H1 (cell line): ENCODE data around the gene DDX47. TPM values are rescaled to one million over a fixed set of nuclear protein-coding genes. Genes with fewer than 3 reads are reported as not detected.

Experiments
- CTCF ChIA-PET: fragments of 300-600 bp; sonication (Branson Sonifier 250); formaldehyde crosslinking; loops from one replicate; lab custom pipeline; 2021; ENCODE audit not compliant: partially characterized antibody; lab: Charles Lee
- POLR2A ChIA-PET: fragments of 300-600 bp; sonication (Branson Sonifier 250); formaldehyde crosslinking; loops from one replicate; lab custom pipeline; 2021; ENCODE audit warnings: inconsistent platforms; ENCODE audit not compliant: partially characterized antibody; lab: Charles Lee
- DNase-seq, 2 experiments: peaks; one replicate each; pipeline versions ENCODE4 v3.0.0 to v3.0.0-alpha.2; 2010 to 2022; ENCODE audit warnings: low spot score in 2 of 2, low read depth in 1 of 2, mixed read lengths in 1 of 2
- FAIRE-seq: peaks from 2 replicates; lab custom pipeline; 2011; peaks lifted over from hg19 to GRCh38; lab: Jason Lieb, UNC
- H2AFZ ChIP-seq: 2 replicates; pipeline ENCODE4 v1.8.1; 2012; ENCODE audit warnings: low read length, inconsistent platforms
- H2AK5ac ChIP-seq: 2 replicates; pipeline ENCODE4 v1.6.1; 2013; ENCODE audit warnings: low read depth, low read length
- H2BK120ac ChIP-seq: replicated peaks from 2 replicates; pipeline ENCODE3; 2013; ENCODE audit warnings: low read depth, low read length, inconsistent platforms
- H2BK12ac ChIP-seq: 2 replicates; pipeline ENCODE4 v1.6.1; 2013; ENCODE audit warnings: low read depth, low read length
- H2BK15ac ChIP-seq: 2 replicates; pipeline ENCODE4 v1.6.1; 2013; ENCODE audit warnings: low read length
- H2BK20ac ChIP-seq: 2 replicates; pipeline ENCODE4 v1.6.1; 2013; ENCODE audit warnings: low read length
- H2BK5ac ChIP-seq: 2 replicates; pipeline ENCODE4 v1.6.1; 2013; ENCODE audit warnings: low read depth, low read length
- H3K14ac ChIP-seq: 2 replicates; pipeline ENCODE4 v1.6.1; 2013; ENCODE audit warnings: inconsistent platforms; ENCODE audit not compliant: insufficient read length
- H3K18ac ChIP-seq: 2 replicates; pipeline ENCODE4 v1.6.1; 2013; ENCODE audit warnings: low read length; ENCODE audit errors: extremely low read depth
- H3K23ac ChIP-seq: 2 replicates; pipeline ENCODE4 v1.6.1; 2013; ENCODE audit warnings: inconsistent platforms; ENCODE audit not compliant: insufficient read length
- H3K23me2 ChIP-seq: 2 replicates; pipeline ENCODE4 v1.6.1; 2013; ENCODE audit warnings: low read depth, low read length
- H3K27ac ChIP-seq: 2 replicates; pipeline ENCODE4 v1.6.1; 2011; ENCODE audit warnings: low read depth, low read length, inconsistent platforms
- H3K27me3 ChIP-seq, 4 experiments: replicated peaks in 1 of 4; 1 replicate in 1 of 4; 2 replicates in 3 of 4; pipeline versions ENCODE4 v1.6.1 to v1.8.1; 2011 to 2013; ENCODE audit warnings: low read length in 3 of 4, mild to moderate bottlenecking in 3 of 4, inconsistent platforms in 2 of 4, mixed read lengths in 2 of 4, moderate library complexity in 1 of 4; ENCODE audit not compliant: control insufficient read depth in 3 of 4, insufficient read depth in 3 of 4; ENCODE audit errors: extremely low read depth in 1 of 4
- H3K36me3 ChIP-seq, 4 experiments: 2 replicates each; pipeline versions ENCODE4 v1.6.1 to v1.8.1; 2011 to 2013; ENCODE audit warnings: mild to moderate bottlenecking in 4 of 4, low read length in 3 of 4, moderate library complexity in 2 of 4, control low read depth in 1 of 4, inconsistent platforms in 1 of 4; ENCODE audit not compliant: insufficient read depth in 4 of 4, control insufficient read depth in 2 of 4
- H3K4ac ChIP-seq: replicated peaks from 2 replicates; pipeline ENCODE3; 2013; ENCODE audit warnings: low read length, low read depth, mixed read lengths, inconsistent platforms; ENCODE audit not compliant: insufficient read length
- H3K4me1 ChIP-seq, 4 experiments: replicated peaks in 1 of 4; 1 replicate in 1 of 4; 2 replicates in 3 of 4; pipeline versions ENCODE4 v1.6.1 to v1.8.1; 2011 to 2013; ENCODE audit warnings: low read length in 3 of 4, inconsistent platforms in 2 of 4, mixed read lengths in 1 of 4; ENCODE audit not compliant: insufficient read depth in 4 of 4, control insufficient read depth in 3 of 4
- H3K4me2 ChIP-seq, 2 experiments: 2 replicates each; pipeline versions ENCODE4 v1.6.1 to v1.8.1; 2011 to 2013; ENCODE audit warnings: low read depth in 2 of 2, low read length in 2 of 2, control low read depth in 1 of 2, inconsistent platforms in 1 of 2, mild to moderate bottlenecking in 1 of 2; ENCODE audit not compliant: insufficient read depth in 1 of 2
- H3K4me3 ChIP-seq, 4 experiments: fragments of 200-600, 300-600 bp in 1 of 4; sonication (generic), shearing (Covaris generic), sonication (Bioruptor Twin) in 1 of 4; 2 replicates each; pipeline versions ENCODE4 v1.5.1 to v1.8.1; 2011 to 2016; ENCODE audit warnings: low read length in 4 of 4, low read depth in 3 of 4, control low read depth in 2 of 4, inconsistent platforms in 2 of 4, mild to moderate bottlenecking in 2 of 4, mixed read lengths in 1 of 4, moderate library complexity in 1 of 4; ENCODE audit not compliant: insufficient read depth in 2 of 4; ENCODE audit errors: extremely low read depth in 1 of 4
- H3K56ac ChIP-seq: replicated peaks from 2 replicates; pipeline ENCODE3; 2013; ENCODE audit warnings: low read depth, mild to moderate bottlenecking, mixed read lengths, low read length, inconsistent platforms; ENCODE audit not compliant: insufficient read length
- H3K79me1 ChIP-seq: 2 replicates; pipeline ENCODE4 v1.6.1; 2013; ENCODE audit warnings: low read depth, low read length, control low read depth
- H3K79me2 ChIP-seq, 2 experiments: 2 replicates each; pipeline versions ENCODE4 v1.6.1 to v1.8.1; 2012 to 2013; ENCODE audit warnings: low read length in 2 of 2, mild to moderate bottlenecking in 2 of 2, inconsistent platforms in 1 of 2; ENCODE audit not compliant: insufficient read depth in 2 of 2, control insufficient read depth in 1 of 2
- H3K9ac ChIP-seq, 4 experiments: replicated peaks in 1 of 4; 1 replicate in 1 of 4; 2 replicates in 3 of 4; pipeline versions ENCODE4 v1.6.1 to v1.8.1; 2011 to 2013; ENCODE audit warnings: low read depth in 3 of 4, low read length in 3 of 4, control low read depth in 2 of 4, mild to moderate bottlenecking in 2 of 4, moderate library complexity in 2 of 4, inconsistent platforms in 1 of 4; ENCODE audit errors: extremely low read depth in 1 of 4
- H3K9me3 ChIP-seq, 2 experiments: 2 replicates each; pipeline versions ENCODE4 v1.6.1 to v1.8.1; 2012 to 2013; ENCODE audit warnings: mild to moderate bottlenecking in 2 of 2, moderate library complexity in 2 of 2, control low read depth in 1 of 2, inconsistent platforms in 1 of 2, low read depth in 1 of 2, low read length in 1 of 2, mixed read lengths in 1 of 2; ENCODE audit not compliant: insufficient read depth in 2 of 2
- H4K20me1 ChIP-seq, 2 experiments: replicated peaks in 1 of 2; 2 replicates each; pipeline versions ENCODE3 to v1.8.1; 2011 to 2013; ENCODE audit warnings: inconsistent platforms in 2 of 2, low read length in 2 of 2, mild to moderate bottlenecking in 1 of 2; ENCODE audit not compliant: insufficient read depth in 2 of 2, control insufficient read depth in 1 of 2
- H4K5ac ChIP-seq: 2 replicates; pipeline ENCODE4 v1.6.1; 2013; ENCODE audit warnings: low read length, low read depth, mixed read lengths, inconsistent platforms; ENCODE audit not compliant: insufficient read length
- H4K8ac ChIP-seq: 2 replicates; pipeline ENCODE4 v1.8.0; 2013; ENCODE audit warnings: mild to moderate bottlenecking, moderate library complexity, low read length, inconsistent platforms; ENCODE audit not compliant: insufficient read depth; ENCODE audit errors: extremely low read depth
- H4K91ac ChIP-seq: replicated peaks from 2 replicates; pipeline ENCODE3; 2013; ENCODE audit warnings: low read length, mixed read lengths, inconsistent platforms; ENCODE audit not compliant: insufficient read length
- CHD1 ChIP-seq: IDR thresholded peaks from 2 replicates; pipeline ENCODE4 v1.6.1; 2012; ENCODE audit warnings: low read depth, low read length, improper control_type of control experiment
- KDM1A ChIP-seq: fragments of 200-600, 300-600 bp; sonication (generic); IDR thresholded peaks from 2 replicates; pipeline ENCODE4 v1.7.1; 2016; ENCODE audit warnings: mild to moderate bottlenecking, low read length, borderline replicate concordance
- POLR2A ChIP-seq, 2 experiments: IDR thresholded peaks; 1 replicate in 1 of 2; 2 replicates in 1 of 2; pipeline ENCODE4 v1.6.1; 2011; ENCODE audit warnings: low read depth in 2 of 2, low read length in 2 of 2, mild to moderate bottlenecking in 2 of 2; ENCODE audit errors: control extremely low read depth in 1 of 2
- POLR2AphosphoS5 ChIP-seq: IDR thresholded peaks from 2 replicates; pipeline ENCODE4 v1.6.1; 2011; ENCODE audit warnings: low read depth, low read length
- SP1 ChIP-seq: IDR thresholded peaks from 2 replicates; pipeline ENCODE4 v1.6.1; 2011; ENCODE audit warnings: low read depth, low read length
- SRF ChIP-seq: IDR thresholded peaks from 2 replicates; pipeline ENCODE4 v1.6.1; 2011; ENCODE audit warnings: mild to moderate bottlenecking, low read depth, low read length, moderate library complexity
- TAF1 ChIP-seq: IDR thresholded peaks from 2 replicates; pipeline ENCODE4 v1.6.1; 2011; ENCODE audit warnings: mild to moderate bottlenecking, low read depth, low read length
- TEAD4 ChIP-seq: IDR thresholded peaks from 2 replicates; pipeline ENCODE4 v1.6.1; 2012; ENCODE audit warnings: low read depth, low read length, inconsistent platforms, mixed read lengths
- WGBS, 2 experiments: shearing (Covaris generic) in 1 of 2; methylation state at CpG; one replicate each; pipeline versions ENCODE4 v1.1.6 to v1.1.7; 2013 to 2015; ENCODE audit warnings: low lambda C conversion rate in 2 of 2, mixed read lengths in 2 of 2, inconsistent platforms in 1 of 2, low coverage in 1 of 2, missing lambda C conversion rate in 1 of 2; ENCODE audit not compliant: insufficient replicate concordance in 2 of 2, insufficient coverage in 1 of 2, insufficient read length in 1 of 2; ENCODE audit errors: extremely low coverage in 1 of 2, missing lambda C conversion rate in 1 of 2; 5-methylcytosine and 5-hydroxymethylcytosine counted together
- polyA plus RNA-seq, 7 experiments: library from polyadenylated mRNA; depleted of rRNA in 3 of 7; stranded (reverse) in 5 of 7; unstranded in 2 of 7; fragments of >200 nt in 5 of 7; fragments of 200-250 nt in 2 of 7; gene quantifications; 1 replicate in 5 of 7; 2 replicates in 1 of 7; 4 replicates in 1 of 7; pipeline versions ENCODE4 v1.2.1 to v1.2.3, GENCODE V29; 2011 to 2013; ENCODE audit warnings: missing spikeins in 2 of 7, mixed read lengths in 2 of 7
- total RNA-seq: library from RNA; stranded (reverse); fragmentation: NEBNext Ultra II Directional; extraction: Animal tissue kit (Norgen Biotek cat#: 25700); gene quantifications from 2 replicates; pipeline ENCODE4 v1.2.1, GENCODE V29; 2021

The DDX47 gene
- total and polyA plus RNA-seq, 2 of the 8 experiments (the other 6 are each of a cell fraction or from before 2014, with no cell fraction given) = 54.4 to 74.2 TPM

GRCh38 chr12:12823300-12823699 is 10.2 kb downstream of the DDX47 start:
- Histone ChIP-seq H3K27me3 (no peaks in the 10 kb centered on the region), H3K79me2 (peaks cover 0 to 16% of the 10 kb centered on the region in 2 experiments; a peak in 2 of 4 replicates), H4K91ac (no peak overlapping the region), H3K9ac (no peak overlapping the region), H4K5ac (no peak overlapping the region), H3K14ac (no peak overlapping the region), H2BK15ac (no peak overlapping the region), H3K4me1 (no peaks in the 10 kb centered on the region), H3K18ac (no peak overlapping the region), H2BK120ac (no peak overlapping the region), H3K9me3 (no peaks in the 10 kb centered on the region), H3K23ac (no peak overlapping the region), H2BK5ac (no peak overlapping the region), H3K36me3 (peaks cover 22 to 68% (median 61%) of the 10 kb centered on the region in 4 experiments), H3K56ac (no peak overlapping the region), H2AK5ac (no peak overlapping the region), H2AFZ (no peak overlapping the region), H2BK12ac (no peak overlapping the region), H3K27ac (no peak overlapping the region), H4K20me1 (no peaks in the 10 kb centered on the region), H4K8ac (no peak overlapping the region), H2BK20ac (no peak overlapping the region), H3K79me1 (no peaks in the 10 kb centered on the region), H3K4me2 (no peak overlapping the region), H3K4me3 (no peak overlapping the region), H3K4ac (no peak overlapping the region), H3K23me2 (no peaks in the 10 kb centered on the region)
- WGBS, 2 experiments = 100% methylated on average over 2 of the region's 2 CpGs; no CpG with 5 or more reads in 1 of the 2 experiments
- FAIRE-seq (no peak), DNase-seq (no peak)
- no peak for TF ChIP-seq TEAD4
- no peak for TF ChIP-seq SP1
- TF ChIP-seq POLR2AphosphoS5 = no peak
- no peak for TF ChIP-seq POLR2A (IDR thresholded peaks at IDR 0.05; ENCODE audit: control extremely low read depth in 1 of 2, low read depth in 2 of 2, low read length in 2 of 2)
- TF ChIP-seq TAF1 = no peak
- TF ChIP-seq KDM1A = no peak
- no peak for TF ChIP-seq SRF
- TF ChIP-seq CHD1 = no peak
- ChIA-PET POLR2A (no interaction called here), CTCF (interaction anchor here (0.6 to 1.8 kb wide), 2 partner anchors 13 to 87 kb away, joined by 3 to 6 read pairs; no protein-coding TSS in a partner anchor)
